Rectal smooth muscle tissue (tissue), 1 donor: Measurements from ENCODE around the gene ABLIM1.

Experiments used
- H3K27ac ChIP-seq: one replicate; pipeline ENCODE4 v1.7.0; 2013; ENCODE audit warnings: low read depth, low read length, inconsistent platforms
- H3K27me3 ChIP-seq: one replicate; pipeline ENCODE4 v1.7.0; 2013; ENCODE audit warnings: low read length; ENCODE audit not compliant: control insufficient read depth, insufficient read depth
- H3K36me3 ChIP-seq: one replicate; pipeline ENCODE4 v1.7.0; 2013; ENCODE audit warnings: low read length; ENCODE audit not compliant: control insufficient read depth, insufficient read depth
- H3K4me1 ChIP-seq: one replicate; pipeline ENCODE4 v1.7.0; 2013; ENCODE audit warnings: low read length; ENCODE audit not compliant: control insufficient read depth, insufficient read depth
- H3K4me3 ChIP-seq: one replicate; pipeline ENCODE4 v1.7.0; 2013; ENCODE audit warnings: low read length
- H3K9ac ChIP-seq: one replicate; pipeline ENCODE4 v1.7.0; 2013; ENCODE audit warnings: low read length

Gene ABLIM1

GRCh38 chr10:114556236-114557122 is 101.6 kb downstream of the ABLIM1 start:
- H3K4me1 ChIP-seq: peaks cover 4% of the 10 kb centered on the region
- H3K4me3 ChIP-seq: no peak overlapping the region
- no peak overlapping the region for H3K27ac ChIP-seq
- no peaks in the 10 kb centered on the region for H3K27me3 ChIP-seq
- H3K36me3 ChIP-seq: no peaks in the 10 kb centered on the region
- H3K9ac ChIP-seq: no peak overlapping the region

GRCh38 chr10:114553436-114553835 is 104.6 kb downstream of the ABLIM1 start:
- H3K36me3 ChIP-seq: no peaks in the 10 kb centered on the region
- no peak overlapping the region for H3K27ac ChIP-seq

GRCh38 chr10:114552050-114552449 is 106.0 kb downstream of the ABLIM1 start:
- H3K4me1 ChIP-seq: peaks cover 9% of the 10 kb centered on the region
- H3K4me3 ChIP-seq: no peak overlapping the region

More at GRCh38 chr10:114553436-114553835, 104.6 kb downstream of the ABLIM1 start:
- no peak overlapping the region for H3K4me3 ChIP-seq
- H3K4me1 ChIP-seq: peaks cover 9% of the 10 kb centered on the region
- H3K27me3 ChIP-seq: no peaks in the 10 kb centered on the region
- H3K9ac ChIP-seq: no peak overlapping the region

GRCh38 chr10:114551636-114551972 is 106.5 kb downstream of the ABLIM1 start:
- no peaks in the 10 kb centered on the region for H3K36me3 ChIP-seq
- no peak overlapping the region for H3K9ac ChIP-seq
- H3K27me3 ChIP-seq: no peaks in the 10 kb centered on the region
- peak overlapping the region; percentile 38 for H3K4me3 ChIP-seq
- peak overlapping the region; percentile 27 for H3K27ac ChIP-seq
- H3K4me1 ChIP-seq: peaks cover 9% of the 10 kb centered on the region

More at GRCh38 chr10:114552050-114552449, 106.0 kb downstream of the ABLIM1 start:
- H3K27me3 ChIP-seq: no peaks in the 10 kb centered on the region
- H3K9ac ChIP-seq: no peak overlapping the region
- peak overlapping the region; percentile 27 for H3K27ac ChIP-seq
- H3K36me3 ChIP-seq: no peaks in the 10 kb centered on the region

DNA sequence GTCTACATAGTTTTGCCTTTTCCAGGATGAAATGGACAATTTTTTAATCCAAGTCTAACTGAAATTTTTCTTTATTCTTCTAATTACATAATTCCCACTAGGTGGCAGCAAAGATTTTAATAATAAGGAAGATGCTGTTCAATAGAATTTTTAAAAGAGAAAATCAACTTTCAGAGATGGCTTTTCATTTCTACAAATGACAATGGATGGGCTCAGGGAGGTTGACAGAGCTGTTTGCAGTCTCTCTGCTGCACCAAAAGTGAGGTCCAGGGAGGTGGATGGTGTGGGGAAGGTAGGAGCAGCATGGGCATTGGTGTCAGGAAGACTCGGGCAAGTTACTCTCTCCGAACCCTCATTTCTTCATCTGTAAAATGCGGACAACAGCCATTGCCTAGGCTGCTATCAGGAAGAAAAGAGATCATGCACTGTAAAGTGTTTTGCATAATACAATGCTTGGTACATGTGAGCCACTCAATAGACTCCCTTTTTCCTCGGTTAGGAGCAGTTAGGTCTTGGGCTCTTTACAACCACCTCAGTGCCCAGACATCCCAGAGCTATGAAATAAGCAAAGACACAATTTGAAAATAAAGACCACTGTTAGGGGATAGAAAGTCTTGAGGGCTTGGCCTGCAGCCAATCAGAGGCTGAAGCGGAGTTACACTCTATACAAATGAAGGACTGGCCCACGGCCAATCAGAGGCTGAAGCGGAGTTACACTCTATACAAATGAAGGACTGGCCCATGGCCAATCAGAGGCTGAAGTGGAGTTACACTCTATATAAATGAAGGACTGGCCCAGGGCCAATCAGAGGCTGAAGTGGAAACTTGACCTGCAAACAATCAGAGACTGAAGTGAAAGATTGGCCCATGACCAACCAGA is 107.1 kb downstream of the ABLIM1 start:
- H3K4me1 ChIP-seq: peaks cover 9% of the 10 kb centered on the region
- peak overlapping the region; percentile 4 for H3K27ac ChIP-seq
- no peak overlapping the region for H3K9ac ChIP-seq
- H3K27me3 ChIP-seq: no peaks in the 10 kb centered on the region
- peak overlapping the region; percentile 38 for H3K4me3 ChIP-seq
- no peaks in the 10 kb centered on the region for H3K36me3 ChIP-seq

- Histone ChIP-seq H3K36me3 (no peaks in the 10 kb centered on the region), H3K4me1 (peaks cover 9% of the 10 kb centered on the region), H3K9ac (no peak overlapping the region), H3K27ac (no peak overlapping the region), H3K4me3 (no peak overlapping the region), H3K27me3 (no peaks in the 10 kb centered on the region)
Observed at GRCh38 chr10:114548662-114549061, 109.4 kb downstream of the ABLIM1 start.

DNA sequence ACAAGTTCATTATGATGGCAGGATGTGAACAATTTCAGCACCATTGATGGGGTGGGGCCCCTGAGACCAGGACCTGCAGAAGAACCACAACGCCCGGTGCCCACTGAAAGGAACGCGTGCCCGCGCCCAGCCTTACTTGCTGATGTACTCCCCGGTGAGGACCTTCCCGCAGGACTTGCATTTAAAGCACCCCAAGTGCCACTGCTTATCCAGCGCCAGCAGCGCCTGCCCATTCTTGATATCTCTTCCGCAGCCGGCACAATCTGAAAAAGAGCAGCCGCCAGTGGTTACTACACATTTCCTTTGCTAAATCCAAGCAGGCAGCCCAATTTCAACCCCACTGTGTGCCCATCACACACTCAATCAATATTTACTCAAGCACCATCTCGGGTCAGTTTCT is 110.6 kb downstream of the ABLIM1 start:
- H3K36me3 ChIP-seq: no peaks in the 10 kb centered on the region
- H3K27me3 ChIP-seq: no peaks in the 10 kb centered on the region
- no peak overlapping the region for H3K9ac ChIP-seq
- no peak overlapping the region for H3K27ac ChIP-seq
- H3K4me3 ChIP-seq: no peak overlapping the region
- H3K4me1 ChIP-seq: peaks cover 9% of the 10 kb centered on the region

DNA sequence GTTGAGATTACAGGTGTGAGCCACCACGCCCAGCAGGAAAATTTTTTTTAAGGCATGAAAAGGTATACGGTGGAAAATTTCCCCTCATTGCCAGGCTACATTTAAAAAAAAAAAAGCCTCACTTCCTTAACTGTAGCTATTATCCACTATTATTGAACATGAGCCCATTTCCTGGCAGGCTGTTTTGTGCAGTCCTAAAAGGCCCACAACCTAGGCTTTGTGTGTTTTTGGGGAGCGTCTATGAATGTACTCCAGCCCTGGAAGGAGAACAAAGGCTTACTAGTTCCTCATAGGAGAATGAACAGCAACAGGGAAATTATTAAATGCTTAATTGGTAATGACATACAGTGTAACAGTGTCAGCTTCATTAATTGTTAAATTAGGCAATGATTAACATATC is 111.0 kb downstream of the ABLIM1 start:
- Histone ChIP-seq H3K4me3 (no peak overlapping the region), H3K27me3 (no peaks in the 10 kb centered on the region), H3K9ac (no peak overlapping the region), H3K36me3 (no peaks in the 10 kb centered on the region), H3K27ac (no peak overlapping the region), H3K4me1 (peaks cover 9% of the 10 kb centered on the region)

DNA sequence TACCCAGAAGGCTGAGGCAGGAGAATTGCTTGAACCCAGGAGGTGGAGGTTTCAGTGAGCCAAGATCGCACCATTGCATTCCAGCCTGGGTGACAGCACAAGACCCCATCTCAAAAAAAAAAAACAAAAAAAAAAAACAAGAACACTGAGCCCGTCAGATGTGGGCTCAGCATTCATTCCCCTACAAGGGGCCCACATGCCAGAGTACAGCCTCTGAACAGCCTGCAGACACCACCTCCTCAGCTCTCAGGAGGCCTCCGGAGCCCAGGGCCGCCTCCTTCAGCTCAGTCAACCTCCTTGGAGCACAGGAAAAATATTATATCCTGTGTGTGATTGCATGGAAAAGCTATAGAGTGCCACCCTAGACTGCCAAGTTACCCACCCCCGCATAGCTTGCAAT is 112.3 kb downstream of the ABLIM1 start:
- Histone ChIP-seq H3K9ac (no peak overlapping the region), H3K27me3 (no peaks in the 10 kb centered on the region), H3K4me3 (no peak overlapping the region), H3K4me1 (no peaks in the 10 kb centered on the region), H3K27ac (no peak overlapping the region), H3K36me3 (no peaks in the 10 kb centered on the region)

DNA sequence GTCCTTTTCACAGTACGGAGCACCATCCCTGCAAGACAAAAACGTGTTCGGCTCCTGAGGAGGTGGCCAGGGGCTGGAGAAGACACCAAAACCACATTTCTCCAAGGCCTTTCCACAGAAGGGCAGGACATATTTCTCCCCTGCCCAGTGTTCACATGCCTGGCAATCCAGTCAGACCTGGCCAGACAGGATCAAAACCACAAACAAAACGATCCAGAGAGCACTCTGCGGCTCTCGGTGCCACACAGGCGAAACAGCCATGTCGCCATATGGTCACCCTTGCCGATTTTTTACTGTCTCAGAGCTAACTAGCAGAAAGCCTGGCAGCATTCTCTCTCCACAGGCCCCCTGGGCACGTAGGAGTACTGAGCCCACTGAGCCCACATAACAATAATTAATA is 113.0 kb downstream of the ABLIM1 start:
- no peaks in the 10 kb centered on the region for H3K4me1 ChIP-seq
- H3K27me3 ChIP-seq: no peaks in the 10 kb centered on the region
- no peaks in the 10 kb centered on the region for H3K36me3 ChIP-seq
- H3K27ac ChIP-seq: no peak overlapping the region
- no peak overlapping the region for H3K4me3 ChIP-seq
- H3K9ac ChIP-seq: no peak overlapping the region

DNA sequence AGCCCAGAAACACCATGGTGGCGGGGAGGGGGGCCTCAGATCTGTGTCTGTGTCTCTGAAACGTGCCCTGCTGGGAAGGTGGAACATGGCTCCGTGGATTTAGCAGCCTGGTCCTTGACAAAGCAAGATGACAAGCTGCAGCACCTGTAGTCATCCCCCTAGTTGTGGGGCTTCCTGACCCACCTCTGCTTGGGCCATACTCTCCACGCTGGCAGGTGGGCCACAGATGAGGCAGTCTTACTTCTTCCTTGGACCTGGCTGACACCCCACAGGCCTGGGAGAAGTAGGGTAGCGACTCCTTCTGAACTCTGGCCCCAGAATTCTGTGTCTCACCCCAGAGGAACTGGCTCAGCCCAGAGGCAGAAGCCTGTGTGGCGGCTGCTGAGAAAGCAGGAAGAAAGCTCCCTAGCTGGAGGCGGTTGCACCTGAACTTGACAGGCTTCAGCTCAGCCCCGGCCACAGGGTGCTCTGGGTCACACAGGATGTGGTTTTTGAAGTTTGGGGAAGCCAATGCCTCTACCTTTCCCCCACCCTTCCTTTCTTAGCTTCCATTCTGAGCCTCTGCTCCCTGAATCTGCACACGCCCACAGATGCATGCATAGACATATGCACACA is 113.9 kb downstream of the ABLIM1 start:
- Histone ChIP-seq H3K9ac (no peak overlapping the region), H3K27me3 (no peaks in the 10 kb centered on the region), H3K4me3 (no peak overlapping the region), H3K27ac (no peak overlapping the region), H3K36me3 (no peaks in the 10 kb centered on the region), H3K4me1 (no peaks in the 10 kb centered on the region)

DNA sequence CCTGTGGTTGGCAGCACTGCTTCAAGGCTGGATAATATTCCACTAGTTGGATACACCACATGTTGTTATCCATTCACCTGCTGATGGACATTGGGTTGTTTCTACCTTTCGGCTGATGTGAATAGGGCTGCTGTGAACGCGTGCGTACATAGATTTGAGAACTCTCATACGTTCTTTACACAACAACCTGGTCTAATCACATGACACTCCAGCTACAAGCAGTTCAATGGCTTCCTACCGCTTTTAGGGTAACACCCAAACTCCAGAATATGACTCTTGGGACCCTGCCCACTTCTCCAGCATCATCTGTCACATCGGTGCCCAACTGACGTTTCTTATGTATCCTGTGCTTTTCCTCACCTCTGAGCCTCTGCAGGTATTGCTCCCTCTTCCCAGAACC is 114.6 kb downstream of the ABLIM1 start:
- H3K9ac ChIP-seq: no peak overlapping the region
- no peak overlapping the region for H3K27ac ChIP-seq

More for the DNA sequence above, 114.6 kb downstream of the ABLIM1 start:
- Histone ChIP-seq H3K4me1 (no peaks in the 10 kb centered on the region), H3K36me3 (no peaks in the 10 kb centered on the region), H3K27me3 (no peaks in the 10 kb centered on the region), H3K4me3 (no peak overlapping the region)
